Lung (tissue), 12 donors: ENCODE results near the gene AKAP8L. TPM values are rescaled to one million over a fixed set of nuclear protein-coding genes. Genes with fewer than 3 reads are reported as not detected.
A peak's percentile ranks its signal among the peaks of the same experiment; 100 is the strongest.

Experiments used
- ATAC-seq: fragments of 200-7000 bp; cut with Tn5 transposase; one replicate; pipeline ENCODE4 v1.9.1; 2020; ENCODE audit warnings: moderate number of reproducible peaks; ENCODE audit not compliant: insufficient read depth, low FRiP score
- DNase-seq, 3 donors: peaks; one replicate each; pipeline ENCODE4 v3.0.0-alpha.2; 2013 to 2017
- H3K27ac ChIP-seq, 2 donors: one replicate each; pipeline ENCODE4 v1.5.1; 2013; ENCODE audit warnings: mild to moderate bottlenecking in 2 of 2, moderate library complexity in 2 of 2, control low read depth in 1 of 2, inconsistent platforms in 1 of 2, low read depth in 1 of 2, low read length in 1 of 2
- H3K27me3 ChIP-seq, 3 donors: one replicate each; pipeline ENCODE4 v1.5.1; 2013; ENCODE audit warnings: low read length in 2 of 3; ENCODE audit not compliant: control insufficient read depth in 3 of 3, insufficient read depth in 3 of 3
- H3K36me3 ChIP-seq, 4 donors: one replicate each; pipeline ENCODE4 v1.5.1; 2013; ENCODE audit warnings: low read length in 4 of 4, mild to moderate bottlenecking in 1 of 4, moderate library complexity in 1 of 4; ENCODE audit not compliant: control insufficient read depth in 4 of 4, insufficient read depth in 4 of 4
- H3K4me1 ChIP-seq, 5 donors: one replicate each; pipeline ENCODE4 v1.5.1; 2013; ENCODE audit warnings: low read length in 5 of 5, mild to moderate bottlenecking in 2 of 5, moderate library complexity in 1 of 5; ENCODE audit not compliant: control insufficient read depth in 5 of 5, insufficient read depth in 5 of 5
- H3K4me3 ChIP-seq: one replicate; pipeline ENCODE4 v1.5.1; 2013; ENCODE audit warnings: mild to moderate bottlenecking, control low read depth, moderate library complexity
- H3K9ac ChIP-seq, 2 donors: one replicate each; pipeline ENCODE4 v1.5.1; 2013; ENCODE audit warnings: low read length in 2 of 2, control low read depth in 1 of 2; ENCODE audit not compliant: insufficient read depth in 1 of 2
- H3K9me3 ChIP-seq, 4 donors: one replicate each; pipeline ENCODE4 v1.5.1; 2013; ENCODE audit warnings: low read length in 3 of 4, mild to moderate bottlenecking in 1 of 4, moderate library complexity in 1 of 4; ENCODE audit not compliant: control insufficient read depth in 4 of 4, insufficient read depth in 3 of 4
- CTCF ChIP-seq: IDR thresholded peaks from 2 replicates; pipeline ENCODE4 v1.5.1; 2012; ENCODE audit warnings: mild to moderate bottlenecking; ENCODE audit errors: control extremely low read depth, extremely low read depth
- WGBS, 2 donors: extraction: QIAGEN DNeasy Blood & Tissue Kit; methylation state at CpG; one replicate each; pipeline ENCODE4 v1.1.7; 2013; 5-methylcytosine and 5-hydroxymethylcytosine counted together
- polyA plus RNA-seq, 2 donors: library from polyadenylated mRNA; stranded (reverse); fragments of 200-250 nt; gene quantifications; one replicate each; pipeline ENCODE4 v1.2.1, GENCODE V29; 2013
- total RNA-seq, 2 donors: library from RNA; depleted of rRNA in 1 of 2; stranded (reverse); fragments of >200 nt in 1 of 2; gene quantifications; one replicate each; pipeline ENCODE4 v1.2.1, GENCODE V29; 2014 to 2021
- donor health status: control.
- donor health status: control.
- donor health status: Bipolar disorder and iron deficiency.
- donor health status: healthy.
- donor health status: DM: yes; HTN: yes; CAD: no.

AKAP8L gene
- total and polyA plus RNA-seq, 4 donors: 52.5 to 118 (median 80.2) TPM

- no peak for DNase-seq
- Histone ChIP-seq H3K9ac (no peak overlapping the region), H3K27ac (no peak overlapping the region), H3K27me3 (no peaks in the 10 kb centered on the region), H3K4me3 (no peak overlapping the region), H3K4me1 (peaks cover 0 to 4% (median 3%) of the 10 kb centered on the region in 5 donors), H3K36me3 (peaks cover 0 to 4% (median 0%) of the 10 kb centered on the region in 4 donors), H3K9me3 (no peaks in the 10 kb centered on the region)
- no peak for ATAC-seq
- 91 to 93% methylated on average over 15 of the region's 15 CpGs for WGBS, 2 donors
- no peak for TF ChIP-seq CTCF
These were observed 18.0 kb upstream of the AKAP8L start for GRCh38 chr19:15436826-15437110.

GRCh38 chr19:15436012-15436825 lies 17.4 kb upstream of the AKAP8L start:
- no peak for TF ChIP-seq CTCF

GRCh38 chr19:15433519-15434069 lies 14.8 kb upstream of the AKAP8L start:
- TF ChIP-seq CTCF: no peak
- Histone ChIP-seq H3K9me3 (no peaks in the 10 kb centered on the region), H3K27me3 (no peaks in the 10 kb centered on the region), H3K4me3 (no peak overlapping the region), H3K36me3 (peaks cover 0 to 12% (median 3%) of the 10 kb centered on the region in 4 donors), H3K27ac (peak overlapping the region; percentile 38 to 68), H3K4me1 (peaks cover 0 to 17% (median 10%) of the 10 kb centered on the region in 5 donors), H3K9ac (peak overlapping the region in 1 of 2 donors; percentile 4)
- ATAC-seq: no peak
- 58 to 62% methylated on average over 8 of the region's 8 CpGs for WGBS, 2 donors
- DNase-seq: no peak

More at GRCh38 chr19:15436012-15436825, 17.4 kb upstream of the AKAP8L start:
- WGBS, 2 donors: 91 to 95% methylated on average over 10 of the region's 10 CpGs
- ATAC-seq: no peak
- no peak overlapping the region for H3K27ac ChIP-seq
- H3K4me1 ChIP-seq: peaks cover 0 to 7% (median 6%) of the 10 kb centered on the region in 5 donors
- H3K9ac ChIP-seq: no peak overlapping the region
- no peak overlapping the region for H3K4me3 ChIP-seq
- H3K27me3 ChIP-seq: no peaks in the 10 kb centered on the region
- no peaks in the 10 kb centered on the region for H3K9me3 ChIP-seq
- peaks cover 0 to 4% (median 0%) of the 10 kb centered on the region in 4 donors for H3K36me3 ChIP-seq
- DNase-seq: no peak
